AG09309 (cell line): Measurements from ENCODE around the gene SPO11.

Source experiments
- DNase-seq: peaks from one replicate; pipeline ENCODE4 v3.0.0-alpha.2; 2010; ENCODE audit warnings: low read depth
- H3K4me3 ChIP-seq: 2 replicates; pipeline ENCODE4 v1.5.1; 2011; ENCODE audit warnings: mild to moderate bottlenecking, low read depth, low read length, moderate library complexity; ENCODE audit not compliant: control insufficient read depth
- CTCF ChIP-seq: IDR thresholded peaks from 2 replicates; pipeline ENCODE4 v1.5.1; 2011; ENCODE audit warnings: mild to moderate bottlenecking, low read depth, low read length, inconsistent platforms; ENCODE audit not compliant: insufficient read depth, control insufficient read depth; ENCODE audit errors: missing control alignments

The SPO11 gene

DNA sequence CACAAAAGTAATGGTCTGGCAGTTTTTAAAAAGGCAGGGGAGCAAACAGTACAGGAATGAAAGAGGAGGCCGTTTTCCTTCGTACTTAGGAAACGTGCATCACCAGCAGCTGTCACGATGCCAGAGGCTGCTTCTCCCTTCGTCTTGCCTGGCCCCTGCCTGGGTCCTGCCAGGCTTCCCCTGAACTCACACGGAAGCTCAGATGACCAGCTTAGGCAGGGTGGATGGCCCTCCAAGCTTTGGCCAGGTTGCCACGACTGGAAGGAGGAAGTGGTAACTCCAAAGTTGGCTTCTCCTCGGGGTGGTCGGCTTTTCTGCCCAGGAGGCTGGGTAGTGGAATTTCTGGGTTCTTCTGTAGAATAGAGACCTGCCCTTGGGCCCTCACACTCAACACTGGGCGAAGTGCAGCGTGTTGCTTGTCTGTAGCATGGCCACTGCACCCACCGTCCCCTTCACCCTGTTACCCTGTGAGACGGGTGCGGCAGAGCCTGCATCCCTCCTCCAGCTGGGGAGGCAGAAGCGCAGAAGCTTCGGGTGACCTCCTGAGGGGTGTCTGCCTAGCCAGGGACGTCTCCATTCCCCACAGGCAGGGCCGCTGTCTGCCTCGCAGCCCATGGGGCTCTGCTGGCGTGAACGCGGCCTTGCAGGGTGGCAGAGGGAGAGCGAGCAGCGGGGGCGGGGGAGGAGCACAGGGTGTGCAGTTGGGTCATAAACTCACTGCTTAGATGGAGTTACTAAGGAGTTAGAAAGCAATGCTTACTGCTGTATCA, 43.2 kb downstream of the SPO11 start:
- no peak overlapping the region for H3K4me3 ChIP-seq
- no peak for TF ChIP-seq CTCF
- no peak for DNase-seq

GRCh38 chr20:57374343-57374930, 44.8 kb downstream of the SPO11 start:
- H3K4me3 ChIP-seq, result no peak overlapping the region
- TF ChIP-seq CTCF, result no peak
- no peak for DNase-seq

- no peak for DNase-seq
- H3K4me3 ChIP-seq, result no peak overlapping the region
- TF ChIP-seq CTCF, result no peak
Observed at GRCh38 chr20:57374931-57375651, 45.5 kb downstream of the SPO11 start.

- no peak overlapping the region for H3K4me3 ChIP-seq
- no peak for DNase-seq
- no peak for TF ChIP-seq CTCF
Observed at GRCh38 chr20:57375652-57376230, 46.1 kb downstream of the SPO11 start.

GRCh38 chr20:57377350-57377749, 47.7 kb downstream of the SPO11 start:
- DNase-seq, result no peak
- TF ChIP-seq CTCF, result no peak
- no peak overlapping the region for H3K4me3 ChIP-seq

DNA sequence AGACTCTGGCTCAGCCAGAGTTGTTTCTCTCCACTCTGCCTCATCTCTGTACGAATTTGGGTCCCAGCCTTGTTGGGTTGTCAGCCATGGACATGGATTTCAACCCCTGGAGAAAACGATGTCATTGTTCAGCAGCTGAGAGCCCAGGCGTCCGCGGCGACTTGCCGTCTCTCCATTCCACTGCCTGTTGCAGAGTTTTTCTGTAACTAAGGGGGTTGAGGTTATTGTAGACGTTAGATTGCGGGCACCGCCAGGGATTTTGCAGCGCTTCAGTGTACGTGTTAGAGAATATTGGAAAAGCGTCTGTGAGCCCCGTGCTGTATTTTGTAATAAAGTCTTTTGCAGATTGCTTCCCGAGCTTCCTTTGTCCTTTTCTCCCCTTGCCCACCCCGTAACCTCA, 48.5 kb downstream of the SPO11 start:
- no peak for DNase-seq
- no peak for TF ChIP-seq CTCF
- H3K4me3 ChIP-seq, result no peak overlapping the region
